ENCODE data around the gene DGKG.

Gene DGKG

DNA sequence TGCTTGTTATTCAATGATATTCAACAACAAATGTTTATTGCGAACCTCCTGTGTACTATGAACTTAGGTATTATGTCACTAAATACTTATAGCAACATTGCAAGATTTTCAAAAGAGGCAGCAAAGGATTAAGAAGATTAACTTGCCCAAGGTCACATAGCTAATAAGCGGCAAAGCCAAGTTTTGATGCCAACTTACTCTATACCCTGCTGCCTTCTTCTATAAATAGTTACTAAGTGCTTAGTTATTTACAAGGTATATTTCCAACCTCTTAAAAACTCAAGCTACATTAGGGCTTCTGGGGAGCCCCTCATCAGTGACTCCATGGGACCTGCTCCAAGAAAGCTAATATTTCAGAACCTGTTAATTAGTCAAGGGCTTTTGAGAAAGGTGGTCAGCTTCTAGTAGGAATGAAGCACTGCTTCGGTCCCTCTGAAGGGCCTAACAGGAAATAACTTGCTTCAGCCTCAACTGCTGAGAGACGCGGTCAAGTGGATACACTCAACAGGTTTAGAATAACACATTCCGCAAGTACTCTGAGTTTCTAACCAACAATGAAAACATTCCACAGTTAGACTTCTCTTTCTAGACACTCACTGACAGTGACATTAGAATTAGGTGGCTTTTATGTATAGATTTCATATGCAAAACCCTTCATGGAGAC is 125.5 kb downstream of the DGKG start:
- H3K27me3 ChIP-seq (ENCODE audit: insufficient read depth, poor library complexity, severe bottlenecking), result no peaks in the 10 kb centered on the region
- no peak overlapping the region for H3K4me3 ChIP-seq (replicated peaks; ENCODE audit: insufficient read depth, low read length)
- no peak for TF ChIP-seq SPI1 (IDR thresholded peaks at IDR 0.05; ENCODE audit: borderline replicate concordance, low read depth)
- TF ChIP-seq, protein P1, sequence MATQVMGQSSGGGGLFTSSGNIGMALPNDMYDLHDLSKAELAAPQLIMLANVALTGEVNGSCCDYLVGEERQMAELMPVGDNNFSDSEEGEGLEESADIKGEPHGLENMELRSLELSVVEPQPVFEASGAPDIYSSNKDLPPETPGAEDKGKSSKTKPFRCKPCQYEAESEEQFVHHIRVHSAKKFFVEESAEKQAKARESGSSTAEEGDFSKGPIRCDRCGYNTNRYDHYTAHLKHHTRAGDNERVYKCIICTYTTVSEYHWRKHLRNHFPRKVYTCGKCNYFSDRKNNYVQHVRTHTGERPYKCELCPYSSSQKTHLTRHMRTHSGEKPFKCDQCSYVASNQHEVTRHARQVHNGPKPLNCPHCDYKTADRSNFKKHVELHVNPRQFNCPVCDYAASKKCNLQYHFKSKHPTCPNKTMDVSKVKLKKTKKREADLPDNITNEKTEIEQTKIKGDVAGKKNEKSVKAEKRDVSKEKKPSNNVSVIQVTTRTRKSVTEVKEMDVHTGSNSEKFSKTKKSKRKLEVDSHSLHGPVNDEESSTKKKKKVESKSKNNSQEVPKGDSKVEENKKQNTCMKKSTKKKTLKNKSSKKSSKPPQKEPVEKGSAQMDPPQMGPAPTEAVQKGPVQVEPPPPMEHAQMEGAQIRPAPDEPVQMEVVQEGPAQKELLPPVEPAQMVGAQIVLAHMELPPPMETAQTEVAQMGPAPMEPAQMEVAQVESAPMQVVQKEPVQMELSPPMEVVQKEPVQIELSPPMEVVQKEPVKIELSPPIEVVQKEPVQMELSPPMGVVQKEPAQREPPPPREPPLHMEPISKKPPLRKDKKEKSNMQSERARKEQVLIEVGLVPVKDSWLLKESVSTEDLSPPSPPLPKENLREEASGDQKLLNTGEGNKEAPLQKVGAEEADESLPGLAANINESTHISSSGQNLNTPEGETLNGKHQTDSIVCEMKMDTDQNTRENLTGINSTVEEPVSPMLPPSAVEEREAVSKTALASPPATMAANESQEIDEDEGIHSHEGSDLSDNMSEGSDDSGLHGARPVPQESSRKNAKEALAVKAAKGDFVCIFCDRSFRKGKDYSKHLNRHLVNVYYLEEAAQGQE (IDR thresholded peaks at IDR 0.05; ENCODE audit: insufficient replicate concordance, low read depth), result no peak
- TF ChIP-seq POLR2AphosphoS5 (IDR thresholded peaks at IDR 0.05; ENCODE audit: low read depth), result no peak
- no peak for TF ChIP-seq GABPA (IDR thresholded peaks at IDR 0.05; ENCODE audit: low read depth)
- TF ChIP-seq, protein P2, sequence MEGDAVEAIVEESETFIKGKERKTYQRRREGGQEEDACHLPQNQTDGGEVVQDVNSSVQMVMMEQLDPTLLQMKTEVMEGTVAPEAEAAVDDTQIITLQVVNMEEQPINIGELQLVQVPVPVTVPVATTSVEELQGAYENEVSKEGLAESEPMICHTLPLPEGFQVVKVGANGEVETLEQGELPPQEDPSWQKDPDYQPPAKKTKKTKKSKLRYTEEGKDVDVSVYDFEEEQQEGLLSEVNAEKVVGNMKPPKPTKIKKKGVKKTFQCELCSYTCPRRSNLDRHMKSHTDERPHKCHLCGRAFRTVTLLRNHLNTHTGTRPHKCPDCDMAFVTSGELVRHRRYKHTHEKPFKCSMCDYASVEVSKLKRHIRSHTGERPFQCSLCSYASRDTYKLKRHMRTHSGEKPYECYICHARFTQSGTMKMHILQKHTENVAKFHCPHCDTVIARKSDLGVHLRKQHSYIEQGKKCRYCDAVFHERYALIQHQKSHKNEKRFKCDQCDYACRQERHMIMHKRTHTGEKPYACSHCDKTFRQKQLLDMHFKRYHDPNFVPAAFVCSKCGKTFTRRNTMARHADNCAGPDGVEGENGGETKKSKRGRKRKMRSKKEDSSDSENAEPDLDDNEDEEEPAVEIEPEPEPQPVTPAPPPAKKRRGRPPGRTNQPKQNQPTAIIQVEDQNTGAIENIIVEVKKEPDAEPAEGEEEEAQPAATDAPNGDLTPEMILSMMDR (IDR thresholded peaks at IDR 0.05; ENCODE audit: insufficient read depth, low read length), result no peak
- no peak overlapping the region for H3K27ac ChIP-seq (replicated peaks)
- no peak for DNase-seq (ENCODE audit: low read depth in 1 of 2, low spot score in 1 of 2)

DNA sequence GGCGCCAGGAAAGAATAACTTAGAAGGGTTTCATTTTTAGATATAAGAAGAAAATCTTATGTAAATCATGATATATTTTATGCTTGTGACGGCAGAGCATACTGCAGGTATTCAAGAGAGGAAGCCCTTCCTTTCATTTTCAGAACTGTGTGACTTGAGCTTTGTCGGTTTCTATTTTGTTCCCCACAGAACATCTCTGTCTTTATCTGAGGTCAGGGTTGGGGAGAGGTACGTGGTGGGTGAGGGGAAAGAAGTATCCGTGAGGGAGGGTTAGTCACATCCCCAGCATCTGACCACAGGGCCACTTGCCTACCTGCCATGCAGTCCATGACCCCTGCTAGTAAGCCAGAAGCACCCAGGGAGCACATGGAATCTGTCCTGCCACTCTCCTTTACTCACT is 126.5 kb downstream of the DGKG start:
- no peak for TF ChIP-seq GABPA (IDR thresholded peaks at IDR 0.05; ENCODE audit: low read depth)
- TF ChIP-seq, protein P1 (IDR thresholded peaks at IDR 0.05; ENCODE audit: insufficient replicate concordance, low read depth), result no peak
- TF ChIP-seq, protein P2 (IDR thresholded peaks at IDR 0.05; ENCODE audit: insufficient read depth, low read length), result no peak
- TF ChIP-seq SPI1 (IDR thresholded peaks at IDR 0.05; ENCODE audit: borderline replicate concordance, low read depth), result no peak
- DNase-seq (ENCODE audit: low read depth in 1 of 2, low spot score in 1 of 2), result no peak
- no peak overlapping the region for H3K4me3 ChIP-seq (replicated peaks; ENCODE audit: insufficient read depth, low read length)
- no peak overlapping the region for H3K27ac ChIP-seq (replicated peaks)
- no peaks in the 10 kb centered on the region for H3K27me3 ChIP-seq (ENCODE audit: insufficient read depth, poor library complexity, severe bottlenecking)

DNA sequence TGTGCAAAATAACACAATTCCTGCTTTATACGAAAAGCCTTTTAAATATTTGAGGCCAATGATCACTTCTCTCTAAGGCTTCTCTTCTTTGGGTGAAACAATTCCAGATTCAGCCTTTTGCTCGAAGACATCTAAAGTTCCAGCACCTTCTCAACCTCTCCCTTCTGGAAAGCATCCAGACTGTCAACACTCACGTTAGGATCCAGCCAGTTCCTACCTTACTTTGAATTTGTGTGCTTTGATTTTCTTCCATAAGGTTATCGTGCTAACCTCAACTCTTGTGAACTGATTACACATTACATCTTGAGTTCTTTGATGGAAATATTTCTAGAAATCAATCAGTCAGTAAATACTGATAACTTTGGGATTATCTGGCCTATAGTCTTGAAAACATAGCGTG is 127.9 kb downstream of the DGKG start:
- Histone ChIP-seq H3K27ac (replicated peaks) (no peak overlapping the region), H3K27me3 (ENCODE audit: insufficient read depth, poor library complexity, severe bottlenecking) (no peaks in the 10 kb centered on the region), H3K4me3 (replicated peaks; ENCODE audit: insufficient read depth, low read length) (no peak overlapping the region)
- DNase-seq (ENCODE audit: low read depth in 1 of 2, low spot score in 1 of 2), result no peak
- TF ChIP-seq GABPA (IDR thresholded peaks at IDR 0.05; ENCODE audit: low read depth) (no peak), SPI1 (IDR thresholded peaks at IDR 0.05; ENCODE audit: borderline replicate concordance, low read depth) (no peak), POLR2AphosphoS5 (IDR thresholded peaks at IDR 0.05; ENCODE audit: low read depth) (no peak)
- TF ChIP-seq, protein P2 (IDR thresholded peaks at IDR 0.05; ENCODE audit: insufficient read depth, low read length), result no peak
- TF ChIP-seq, protein P1 (IDR thresholded peaks at IDR 0.05; ENCODE audit: insufficient replicate concordance, low read depth), result no peak

All from HL-60 (cell line).